ENCODE results near the gene PLEKHA7.
"Not testable (repeated sequence)": the region's sequence is repeated elsewhere in the genome, so short reads cannot be mapped to it uniquely, and the experiment has no call there.

PLEKHA7 gene

GRCh38 chr11:16873289-16873688, 140.9 kb downstream of the PLEKHA7 start:
- H3K27ac ChIP-seq (replicated peaks) = no peak overlapping the region
- TF ChIP-seq SPI1 (IDR thresholded peaks at IDR 0.05; ENCODE audit: borderline replicate concordance, low read depth) (no peak), CTCF (IDR thresholded peaks at IDR 0.05; ENCODE audit: insufficient read depth, low read length) (no peak), POLR2AphosphoS5 (IDR thresholded peaks at IDR 0.05; ENCODE audit: low read depth) (no peak), REST (IDR thresholded peaks at IDR 0.05; ENCODE audit: insufficient replicate concordance, low read depth) (no peak), GABPA (IDR thresholded peaks at IDR 0.05; ENCODE audit: low read depth) (no peak)
- no peak for DNase-seq (ENCODE audit: low read depth in 1 of 2, low spot score in 1 of 2)
- no peak overlapping the region for H3K4me3 ChIP-seq (replicated peaks; ENCODE audit: insufficient read depth, low read length)
- peaks cover 7% of the 10 kb centered on the region for H3K27me3 ChIP-seq (ENCODE audit: insufficient read depth, poor library complexity, severe bottlenecking)

DNA sequence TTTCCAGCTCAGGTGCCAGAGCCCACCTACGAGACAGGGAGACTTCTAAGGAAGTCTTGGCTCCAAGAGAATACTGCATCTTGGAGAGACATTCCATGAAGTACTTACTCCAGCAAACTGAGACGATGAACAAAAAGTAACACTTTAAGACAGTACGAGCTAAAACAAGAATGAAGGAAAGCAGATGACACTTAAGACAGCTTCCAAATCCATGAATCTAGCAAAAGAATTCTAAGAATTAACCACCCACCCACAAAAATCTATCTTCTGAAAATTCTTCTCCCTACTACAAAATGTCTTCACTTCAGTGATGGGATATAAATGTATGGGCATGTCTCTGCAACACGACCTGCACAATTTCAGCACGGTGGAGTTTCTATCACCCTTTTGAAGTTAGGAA, 142.8 kb downstream of the PLEKHA7 start:
- TF ChIP-seq GABPA (IDR thresholded peaks at IDR 0.05; ENCODE audit: low read depth) (no peak), CTCF (IDR thresholded peaks at IDR 0.05; ENCODE audit: insufficient read depth, low read length) (no peak), POLR2AphosphoS5 (IDR thresholded peaks at IDR 0.05; ENCODE audit: low read depth) (no peak), SPI1 (IDR thresholded peaks at IDR 0.05; ENCODE audit: borderline replicate concordance, low read depth) (no peak), REST (IDR thresholded peaks at IDR 0.05; ENCODE audit: insufficient replicate concordance, low read depth) (no peak)
- DNase-seq (ENCODE audit: low read depth in 1 of 2, low spot score in 1 of 2) = no peak
- Histone ChIP-seq H3K27ac (replicated peaks) (no peak overlapping the region), H3K4me3 (replicated peaks; ENCODE audit: insufficient read depth, low read length) (no peak overlapping the region), H3K27me3 (ENCODE audit: insufficient read depth, poor library complexity, severe bottlenecking) (peaks cover 3% of the 10 kb centered on the region)

DNA sequence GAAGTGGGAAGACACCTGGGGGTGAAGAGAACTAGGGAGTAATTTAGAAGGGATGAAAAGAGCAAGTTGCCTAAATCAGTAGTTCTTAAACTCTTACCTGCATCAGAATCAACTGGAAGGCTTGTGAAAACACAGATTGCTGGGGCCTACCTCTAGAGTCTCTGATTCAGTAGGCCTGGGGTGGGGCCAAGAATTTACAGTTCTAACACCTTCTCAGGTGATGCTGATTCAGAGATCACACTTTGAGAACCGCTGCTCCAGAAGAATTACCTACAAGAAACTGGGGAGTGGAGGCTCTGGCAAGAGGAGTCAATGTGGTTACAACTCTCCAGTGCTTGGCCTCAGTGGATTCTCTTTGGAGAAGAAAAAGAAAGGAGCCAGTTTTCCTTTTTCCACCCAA, 147.1 kb downstream of the PLEKHA7 start:
- Histone ChIP-seq H3K27me3 (ENCODE audit: insufficient read depth, poor library complexity, severe bottlenecking) (peaks cover 3% of the 10 kb centered on the region), H3K27ac (replicated peaks) (no peak overlapping the region), H3K4me3 (replicated peaks; ENCODE audit: insufficient read depth, low read length) (no peak overlapping the region)
- TF ChIP-seq GABPA (IDR thresholded peaks at IDR 0.05; ENCODE audit: low read depth) (no peak), REST (IDR thresholded peaks at IDR 0.05; ENCODE audit: insufficient replicate concordance, low read depth) (no peak), POLR2AphosphoS5 (IDR thresholded peaks at IDR 0.05; ENCODE audit: low read depth) (no peak), SPI1 (IDR thresholded peaks at IDR 0.05; ENCODE audit: borderline replicate concordance, low read depth) (no peak), CTCF (IDR thresholded peaks at IDR 0.05; ENCODE audit: insufficient read depth, low read length) (no peak)
- no peak for DNase-seq (ENCODE audit: low read depth in 1 of 2, low spot score in 1 of 2)

DNA sequence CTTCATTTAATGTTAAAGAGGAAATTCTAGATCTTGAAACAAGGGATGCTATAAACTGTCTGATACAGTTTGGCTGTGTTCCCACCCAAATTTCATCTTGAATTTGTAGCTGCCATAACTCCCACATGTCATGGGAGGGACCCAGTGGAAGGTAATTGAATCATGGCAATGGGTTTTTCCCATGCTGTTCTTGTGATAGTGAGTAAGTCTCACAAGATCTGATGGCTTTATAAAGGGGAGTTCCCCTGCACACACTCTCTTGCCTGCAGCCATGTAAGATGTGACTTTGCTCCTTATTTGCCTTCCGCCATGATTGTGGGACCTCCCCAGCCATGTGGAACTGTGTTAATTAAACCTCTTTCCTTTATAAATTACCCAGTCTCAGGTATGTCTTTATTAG, 149.8 kb downstream of the PLEKHA7 start:
- H3K27ac ChIP-seq (replicated peaks); H3K27me3 ChIP-seq (ENCODE audit: insufficient read depth, poor library complexity, severe bottlenecking); H3K4me3 ChIP-seq (replicated peaks; ENCODE audit: insufficient read depth, low read length); DNase-seq (ENCODE audit: low read depth in 1 of 2, low spot score in 1 of 2): not testable (repeated sequence)
